Cortex of kidney (tissue), 1 donor: ENCODE measurements around the gene BNIP2.
A peak's percentile ranks its signal among the peaks of the same experiment; 100 is the strongest.
"Not testable (repeated sequence)": the region's sequence is repeated elsewhere in the genome, so short reads cannot be mapped to it uniquely, and the experiment has no call there.

Source experiments
- DNase-seq: peaks from one replicate; lab custom pipeline; 2025; lab: John Stamatoyannopoulos, UW

Gene BNIP2

GRCh38 chr15:59688423-59688781 lies 718 bp downstream of the BNIP2 start:
- no peak for DNase-seq

GRCh38 chr15:59687836-59688235 lies 1.3 kb downstream of the BNIP2 start:
- DNase-seq, result no peak

GRCh38 chr15:59686389-59686788 lies 2.7 kb downstream of the BNIP2 start:
- no peak for DNase-seq

- no peak for DNase-seq
Measured at GRCh38 chr15:59685737-59686297, 3.3 kb downstream of the BNIP2 start.

GRCh38 chr15:59680870-59681269 lies 8.2 kb downstream of the BNIP2 start:
- no peak for DNase-seq

GRCh38 chr15:59680346-59680745 lies 8.8 kb downstream of the BNIP2 start:
- no peak for DNase-seq

- DNase-seq, result no peak
Measured at GRCh38 chr15:59678620-59679019, 10.5 kb downstream of the BNIP2 start.

GRCh38 chr15:59678172-59678571 lies 10.9 kb downstream of the BNIP2 start:
- DNase-seq, result no peak

GRCh38 chr15:59676565-59676964 lies 12.6 kb downstream of the BNIP2 start:
- DNase-seq, result no peak

- DNase-seq, result no peak
Measured at GRCh38 chr15:59674361-59674877, 14.7 kb downstream of the BNIP2 start.

GRCh38 chr15:59668556-59668955 lies 20.6 kb downstream of the BNIP2 start:
- no peak for DNase-seq

- no peak for DNase-seq
Measured at GRCh38 chr15:59662260-59662659, 26.9 kb downstream of the BNIP2 start.

- no peak for DNase-seq
Measured at GRCh38 chr15:59659366-59659765, 29.8 kb downstream of the BNIP2 start.

GRCh38 chr15:59657635-59658125 lies 31.4 kb downstream of the BNIP2 start:
- DNase-seq, result no peak

- DNase-seq, result peak; percentile 21
Measured at GRCh38 chr15:59656897-59657634, 32.1 kb downstream of the BNIP2 start, which contains the start of gene GTF2A2. GTF2A2 (minus strand) TSS chr15:59657515; CDS start chr15:59652277, 5,238 bp downstream.

GRCh38 chr15:59654046-59654445 lies 35.1 kb downstream of the BNIP2 start:
- DNase-seq, result no peak

- no peak for DNase-seq
Measured at GRCh38 chr15:59649603-59650002, 39.5 kb downstream of the BNIP2 start.

- DNase-seq, result no peak
Measured at GRCh38 chr15:59647085-59647484, 42.0 kb downstream of the BNIP2 start.

GRCh38 chr15:59646277-59646676 lies 42.8 kb downstream of the BNIP2 start:
- DNase-seq, result no peak

GRCh38 chr15:59645812-59646211 lies 43.3 kb downstream of the BNIP2 start:
- not testable (repeated sequence) for DNase-seq

- DNase-seq, result no peak
Measured at GRCh38 chr15:59644756-59645155, 44.4 kb downstream of the BNIP2 start.

GRCh38 chr15:59642351-59642750 lies 46.8 kb downstream of the BNIP2 start:
- DNase-seq, result no peak

GRCh38 chr15:59637507-59637906 lies 51.6 kb downstream of the BNIP2 start:
- DNase-seq, result not testable (repeated sequence)
